HG03558 (cell line): ENCODE results near the gene VANGL1.

ENCODE experiments used
- ATAC-seq: cut with Tn5 transposase; IDR thresholded peaks from one replicate; pipeline ENCODE4 v1.9.1; 2021; ENCODE audit warnings: moderate number of reproducible peaks; ENCODE audit not compliant: unreplicated experiment; ENCODE audit errors: extremely low read depth

Gene VANGL1

GRCh38 chr1:115665319-115666096, 23.7 kb downstream of the VANGL1 start:
- no peak for ATAC-seq

GRCh38 chr1:115666206-115666605, 24.4 kb downstream of the VANGL1 start:
- no peak for ATAC-seq

GRCh38 chr1:115666702-115667101, 24.9 kb downstream of the VANGL1 start:
- ATAC-seq, result no peak

GRCh38 chr1:115668579-115668978, 26.8 kb downstream of the VANGL1 start:
- ATAC-seq, result no peak

- ATAC-seq, result no peak
Observed at GRCh38 chr1:115669002-115669673, 27.4 kb downstream of the VANGL1 start.

- ATAC-seq, result no peak
Observed at GRCh38 chr1:115669886-115670285, 28.1 kb downstream of the VANGL1 start.

GRCh38 chr1:115670476-115671175, 28.9 kb downstream of the VANGL1 start:
- ATAC-seq, result no peak

- no peak for ATAC-seq
Observed at GRCh38 chr1:115671176-115671934, 29.6 kb downstream of the VANGL1 start.

- ATAC-seq, result no peak
Observed at GRCh38 chr1:115672224-115673009, 30.6 kb downstream of the VANGL1 start.

GRCh38 chr1:115676498-115677181, 34.9 kb downstream of the VANGL1 start:
- ATAC-seq, result peak; percentile 20

GRCh38 chr1:115677182-115677555, 35.4 kb downstream of the VANGL1 start:
- peak; percentile 56 for ATAC-seq

GRCh38 chr1:115677565-115677964, 35.8 kb downstream of the VANGL1 start:
- no peak for ATAC-seq

- no peak for ATAC-seq
Observed at GRCh38 chr1:115678141-115678540, 36.4 kb downstream of the VANGL1 start.

- ATAC-seq, result no peak
Observed at GRCh38 chr1:115679141-115679611, 37.4 kb downstream of the VANGL1 start.

- ATAC-seq, result no peak
Observed at GRCh38 chr1:115680730-115681111, 39.0 kb downstream of the VANGL1 start.

- ATAC-seq, result no peak
Observed at GRCh38 chr1:115682792-115683191, 41.0 kb downstream of the VANGL1 start.

- ATAC-seq, result no peak
Observed at GRCh38 chr1:115685029-115685705, 43.4 kb downstream of the VANGL1 start.

GRCh38 chr1:115687744-115688143, 46.0 kb downstream of the VANGL1 start:
- no peak for ATAC-seq

GRCh38 chr1:115690972-115691371, 49.2 kb downstream of the VANGL1 start:
- ATAC-seq, result no peak
